ENCODE measurements around the gene HCRT. TPM values are rescaled to one million over a fixed set of nuclear protein-coding genes. Genes with fewer than 3 reads are reported as not detected.
"Not testable (repeated sequence)": the region's sequence is repeated elsewhere in the genome, so short reads cannot be mapped to it uniquely, and the experiment has no call there.

HCRT gene
- total RNA-seq, 3 donors from 2014 or later: not detected

DNA sequence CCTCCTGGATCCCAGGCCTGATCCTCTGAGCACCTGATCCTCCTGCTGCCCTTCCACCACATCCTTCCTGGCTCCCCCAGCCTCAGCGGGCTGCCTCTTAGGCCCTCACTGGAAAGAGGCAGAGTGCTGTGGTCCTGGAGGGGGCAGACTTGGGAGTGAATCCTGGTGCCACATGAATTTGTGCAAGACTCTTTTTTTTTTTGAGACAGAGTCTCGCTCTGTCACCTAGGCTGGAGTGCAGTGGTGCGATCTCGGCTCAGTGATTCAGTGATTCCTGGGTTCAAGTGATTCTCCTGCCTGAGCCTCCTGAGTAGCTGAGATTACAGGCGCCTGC lies 6.0 kb upstream of the HCRT start:
- no peaks in the 10 kb centered on the region for H3K27me3 ChIP-seq
- no peak for DNase-seq (ENCODE audit: low spot score in 2 of 2)
- H3K9me3 ChIP-seq: no peaks in the 10 kb centered on the region
- no peak for TF ChIP-seq POLR2AphosphoS5 (IDR thresholded peaks at IDR 0.05)
- TF ChIP-seq POLR2A (IDR thresholded peaks at IDR 0.05): no peak
- TF ChIP-seq, protein P1, sequence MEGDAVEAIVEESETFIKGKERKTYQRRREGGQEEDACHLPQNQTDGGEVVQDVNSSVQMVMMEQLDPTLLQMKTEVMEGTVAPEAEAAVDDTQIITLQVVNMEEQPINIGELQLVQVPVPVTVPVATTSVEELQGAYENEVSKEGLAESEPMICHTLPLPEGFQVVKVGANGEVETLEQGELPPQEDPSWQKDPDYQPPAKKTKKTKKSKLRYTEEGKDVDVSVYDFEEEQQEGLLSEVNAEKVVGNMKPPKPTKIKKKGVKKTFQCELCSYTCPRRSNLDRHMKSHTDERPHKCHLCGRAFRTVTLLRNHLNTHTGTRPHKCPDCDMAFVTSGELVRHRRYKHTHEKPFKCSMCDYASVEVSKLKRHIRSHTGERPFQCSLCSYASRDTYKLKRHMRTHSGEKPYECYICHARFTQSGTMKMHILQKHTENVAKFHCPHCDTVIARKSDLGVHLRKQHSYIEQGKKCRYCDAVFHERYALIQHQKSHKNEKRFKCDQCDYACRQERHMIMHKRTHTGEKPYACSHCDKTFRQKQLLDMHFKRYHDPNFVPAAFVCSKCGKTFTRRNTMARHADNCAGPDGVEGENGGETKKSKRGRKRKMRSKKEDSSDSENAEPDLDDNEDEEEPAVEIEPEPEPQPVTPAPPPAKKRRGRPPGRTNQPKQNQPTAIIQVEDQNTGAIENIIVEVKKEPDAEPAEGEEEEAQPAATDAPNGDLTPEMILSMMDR (IDR thresholded peaks at IDR 0.05): no peak
- H3K27ac ChIP-seq: no peak overlapping the region
- no peak overlapping the region for H3K4me3 ChIP-seq
- no peaks in the 10 kb centered on the region for H3K36me3 ChIP-seq
- intact Hi-C loops (cut with DNase I; ENCODE audit: low total_unique reads): no loop called here
- peaks cover 0 to 7% of the 10 kb centered on the region in 2 donors for H3K4me1 ChIP-seq

DNA sequence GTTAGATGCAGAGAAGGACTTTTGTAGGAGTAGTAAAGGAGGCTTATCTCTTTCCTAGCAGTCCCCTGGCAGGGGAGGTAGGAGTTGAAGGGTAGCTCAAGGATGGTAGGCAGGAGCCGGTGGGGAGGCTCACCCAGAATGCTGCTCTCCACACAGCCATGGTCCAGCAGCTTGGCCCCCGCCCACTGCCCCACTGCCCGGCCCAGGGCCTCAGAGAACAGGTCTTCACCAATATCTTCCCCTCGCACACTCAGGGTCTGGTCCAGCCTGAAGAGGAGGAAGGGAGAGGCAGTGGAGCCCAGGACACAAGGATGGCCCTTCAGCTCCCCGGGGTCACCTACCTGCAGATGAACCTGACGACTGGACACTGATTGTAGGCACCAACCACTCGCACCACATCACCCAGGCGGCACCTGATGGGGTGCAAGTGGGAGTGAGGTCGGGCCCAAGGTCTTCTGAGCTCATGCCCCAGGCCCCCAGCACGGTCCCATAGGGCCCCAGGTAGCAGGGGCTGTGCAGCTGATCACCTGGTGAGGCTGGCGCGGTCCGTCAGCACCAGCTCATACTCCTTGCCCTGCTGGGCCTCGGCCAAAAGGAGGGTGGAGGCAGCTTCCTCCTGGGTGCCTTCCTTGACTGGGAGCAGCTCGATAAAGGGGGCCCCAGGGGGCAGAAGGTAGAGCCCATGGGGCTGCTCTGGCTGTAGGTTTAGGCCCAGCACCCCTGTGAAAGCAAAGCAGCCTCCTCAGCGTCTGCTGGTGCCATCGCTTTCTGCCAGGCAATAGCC lies 5.4 kb upstream of the HCRT start:
- TF ChIP-seq POLR2AphosphoS5 (IDR thresholded peaks at IDR 0.05) (no peak), POLR2A (IDR thresholded peaks at IDR 0.05) (no peak)
- TF ChIP-seq, protein P1 (IDR thresholded peaks at IDR 0.05): no peak
- Histone ChIP-seq H3K9me3 (no peaks in the 10 kb centered on the region), H3K36me3 (no peaks in the 10 kb centered on the region), H3K27ac (no peak overlapping the region), H3K4me1 (peaks cover 0 to 7% of the 10 kb centered on the region in 2 donors), H3K27me3 (no peaks in the 10 kb centered on the region), H3K4me3 (no peak overlapping the region)
- no peak for DNase-seq (ENCODE audit: low spot score in 2 of 2)
- intact Hi-C loops (cut with DNase I; ENCODE audit: low total_unique reads): no loop called here

DNA sequence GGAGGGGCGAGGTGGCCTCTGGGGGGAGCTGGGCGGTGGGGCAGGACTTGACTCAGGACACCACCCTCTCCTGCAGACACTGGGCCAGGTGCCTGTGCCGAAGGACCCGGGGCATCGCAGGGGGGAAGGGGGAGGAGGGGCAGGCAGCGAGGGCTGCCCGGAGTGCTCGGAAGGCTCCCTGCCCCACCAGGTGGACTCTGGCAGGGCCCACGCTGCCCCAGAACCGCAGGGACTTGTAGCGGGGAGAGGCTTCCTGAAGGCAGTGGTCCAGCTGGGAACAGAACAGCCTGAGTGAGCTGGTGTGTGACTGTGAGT lies 4.4 kb upstream of the HCRT start:
- no peak overlapping the region for H3K4me3 ChIP-seq
- DNase-seq (ENCODE audit: low spot score in 2 of 2): no peak
- intact Hi-C loops (cut with DNase I; ENCODE audit: low total_unique reads): no loop called here
- H3K9me3 ChIP-seq: no peaks in the 10 kb centered on the region
- H3K4me1 ChIP-seq: peaks cover 0 to 7% of the 10 kb centered on the region in 2 donors
- TF ChIP-seq, protein P1 (IDR thresholded peaks at IDR 0.05): no peak
- TF ChIP-seq POLR2AphosphoS5 (IDR thresholded peaks at IDR 0.05) (no peak), POLR2A (IDR thresholded peaks at IDR 0.05) (no peak)
- H3K27me3 ChIP-seq: no peaks in the 10 kb centered on the region
- no peak overlapping the region for H3K27ac ChIP-seq
- H3K36me3 ChIP-seq: no peaks in the 10 kb centered on the region

DNA sequence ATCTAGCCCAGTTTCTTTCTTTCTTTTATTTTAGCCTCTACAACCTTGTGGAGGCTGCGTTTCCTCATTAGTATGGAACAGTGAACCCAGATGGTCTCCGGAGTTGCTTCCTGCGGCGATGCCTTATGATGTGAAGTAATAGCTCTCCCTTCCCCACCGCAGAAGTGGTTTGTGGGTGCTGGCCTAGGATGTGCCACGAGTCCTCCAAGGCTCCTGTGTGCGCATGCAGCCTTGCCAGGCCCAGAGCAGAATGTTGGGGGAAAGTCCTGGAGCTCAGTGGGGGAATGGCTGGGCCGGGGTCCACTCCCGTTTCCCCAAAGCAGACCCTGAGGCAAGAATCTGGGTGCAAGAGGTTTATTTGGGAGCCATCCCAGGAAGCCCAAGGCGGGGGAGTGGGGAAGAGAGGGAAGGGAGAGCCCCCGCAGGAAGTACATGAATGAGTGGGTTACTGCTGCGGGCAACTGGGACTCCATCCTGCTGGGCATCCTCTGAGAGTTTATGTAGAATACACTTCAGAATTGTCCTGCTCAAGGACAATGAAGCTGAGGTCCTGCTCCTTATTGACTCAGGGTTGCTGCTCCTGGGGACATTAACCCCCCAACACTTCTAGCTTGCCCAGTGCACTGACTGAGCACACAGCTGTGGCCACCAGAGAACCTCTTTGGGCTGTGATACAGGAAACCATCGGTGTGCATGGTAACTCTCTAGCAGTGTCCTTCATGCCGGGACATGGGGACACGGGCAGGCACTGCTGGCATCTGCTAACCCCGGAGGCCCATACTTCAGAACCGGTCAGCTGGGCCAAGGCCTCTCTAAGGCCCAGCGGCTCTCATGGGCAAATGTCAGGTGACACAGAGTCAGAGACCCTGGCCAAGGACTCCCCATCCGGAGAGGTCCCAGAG lies 3.7 kb upstream of the HCRT start:
- H3K27ac ChIP-seq: no peak overlapping the region
- H3K36me3 ChIP-seq: no peaks in the 10 kb centered on the region
- TF ChIP-seq POLR2A (IDR thresholded peaks at IDR 0.05): no peak
- TF ChIP-seq, protein P1 (IDR thresholded peaks at IDR 0.05): no peak
- TF ChIP-seq POLR2AphosphoS5 (IDR thresholded peaks at IDR 0.05): no peak
- no peaks in the 10 kb centered on the region for H3K9me3 ChIP-seq
- intact Hi-C loops (cut with DNase I; ENCODE audit: low total_unique reads): no loop called here
- no peak for DNase-seq (ENCODE audit: low spot score in 2 of 2)
- H3K4me1 ChIP-seq: peaks cover 0 to 7% of the 10 kb centered on the region in 2 donors
- no peaks in the 10 kb centered on the region for H3K27me3 ChIP-seq
- no peak overlapping the region for H3K4me3 ChIP-seq

DNA sequence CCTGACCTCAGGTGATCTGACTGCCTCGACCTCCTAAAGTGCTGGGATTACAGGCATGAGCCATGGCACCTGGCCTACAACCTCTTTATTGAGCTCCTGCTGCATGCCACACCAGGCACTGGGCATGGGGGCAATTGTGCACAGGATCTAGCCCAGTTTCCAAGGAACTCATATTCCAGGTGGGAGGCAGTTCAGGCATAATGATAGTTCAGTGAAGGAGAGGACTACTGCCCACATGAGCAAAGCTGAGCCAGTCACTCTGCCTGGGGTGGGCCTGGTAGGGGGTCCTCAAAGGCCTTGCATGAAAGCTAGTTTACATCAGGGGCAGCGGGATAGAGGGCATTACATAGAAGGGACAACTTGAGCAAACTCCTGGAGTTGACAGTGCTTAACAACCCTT lies 2.6 kb upstream of the HCRT start:
- Histone ChIP-seq H3K4me1 (peaks cover 0 to 4% of the 10 kb centered on the region in 2 donors), H3K27ac (no peak overlapping the region), H3K27me3 (peaks cover 0 to 6% of the 10 kb centered on the region in 2 donors), H3K9me3 (no peaks in the 10 kb centered on the region), H3K36me3 (no peaks in the 10 kb centered on the region), H3K4me3 (no peak overlapping the region)
- TF ChIP-seq, protein P1 (IDR thresholded peaks at IDR 0.05): no peak
- no peak for TF ChIP-seq POLR2AphosphoS5 (IDR thresholded peaks at IDR 0.05)
- TF ChIP-seq POLR2A (IDR thresholded peaks at IDR 0.05): no peak
- intact Hi-C loops (cut with DNase I; ENCODE audit: low total_unique reads): no loop called here
- no peak for DNase-seq (ENCODE audit: low spot score in 2 of 2)

DNA sequence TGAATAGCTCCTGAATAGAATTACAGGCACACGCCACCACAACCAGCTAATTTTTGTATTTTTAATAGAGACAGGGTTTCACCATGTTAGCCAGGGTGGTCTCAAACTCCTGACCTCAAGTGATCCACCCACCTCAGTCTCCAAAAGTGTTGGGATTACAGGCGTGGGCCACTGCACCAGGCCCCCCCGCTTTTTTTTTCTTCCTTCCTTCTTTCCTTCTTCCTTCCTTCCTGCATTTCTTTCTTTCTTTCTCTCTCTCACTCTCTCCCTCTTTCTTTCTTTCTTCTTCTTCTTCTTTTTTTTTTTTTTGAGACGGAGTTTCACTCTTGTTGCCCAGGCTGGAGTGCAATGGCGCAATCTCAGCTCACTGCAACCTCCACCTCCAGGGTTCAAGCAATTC lies 939 bp upstream of the HCRT start:
- H3K4me1 ChIP-seq; H3K9me3 ChIP-seq; H3K27ac ChIP-seq; H3K4me3 ChIP-seq; DNase-seq (ENCODE audit: low spot score in 2 of 2); H3K36me3 ChIP-seq; intact Hi-C loops (cut with DNase I; ENCODE audit: low total_unique reads): not testable (repeated sequence)
- peaks cover 2 to 22% of the 10 kb centered on the region in 2 donors for H3K27me3 ChIP-seq
